Upper lobe of left lung (tissue), 4 donors: ENCODE data around the gene CCNF.

ENCODE experiments used
- EP300 ChIP-seq, 4 donors: sonication (generic); formaldehyde crosslinking; IDR thresholded peaks; one replicate each; pipeline ENCODE4 v1.5.1; 2017; ENCODE audit warnings: antibody characterized with exemption in 4 of 4, control low read depth in 2 of 4
- POLR2A ChIP-seq, 4 donors: fragments of 450-650 bp; IDR thresholded peaks; one replicate each; pipeline ENCODE4 v1.5.1; 2016 to 2017; ENCODE audit warnings: antibody characterized with exemption in 4 of 4, mild to moderate bottlenecking in 2 of 4
- POLR2AphosphoS5 ChIP-seq, 2 donors: sonication (generic); formaldehyde crosslinking; IDR thresholded peaks; one replicate each; pipeline ENCODE4 v1.5.1; 2017; ENCODE audit warnings: antibody characterized with exemption in 2 of 2
- TF ChIP-seq, protein P1 (sequence below), 6 experiments: fragments of 450-650 bp in 4 of 6; fragments of 200-600 bp in 2 of 6; sonication (generic) in 2 of 6; IDR thresholded peaks; one replicate each; pipeline ENCODE4 v1.5.1; 2016 to 2019; ENCODE audit warnings: antibody characterized with exemption in 6 of 6

- TF ChIP-seq POLR2A (IDR thresholded peaks at IDR 0.05) (no peak), POLR2AphosphoS5 (IDR thresholded peaks at IDR 0.05) (no peak), EP300 (IDR thresholded peaks at IDR 0.05) (no peak)
- TF ChIP-seq, protein P1, sequence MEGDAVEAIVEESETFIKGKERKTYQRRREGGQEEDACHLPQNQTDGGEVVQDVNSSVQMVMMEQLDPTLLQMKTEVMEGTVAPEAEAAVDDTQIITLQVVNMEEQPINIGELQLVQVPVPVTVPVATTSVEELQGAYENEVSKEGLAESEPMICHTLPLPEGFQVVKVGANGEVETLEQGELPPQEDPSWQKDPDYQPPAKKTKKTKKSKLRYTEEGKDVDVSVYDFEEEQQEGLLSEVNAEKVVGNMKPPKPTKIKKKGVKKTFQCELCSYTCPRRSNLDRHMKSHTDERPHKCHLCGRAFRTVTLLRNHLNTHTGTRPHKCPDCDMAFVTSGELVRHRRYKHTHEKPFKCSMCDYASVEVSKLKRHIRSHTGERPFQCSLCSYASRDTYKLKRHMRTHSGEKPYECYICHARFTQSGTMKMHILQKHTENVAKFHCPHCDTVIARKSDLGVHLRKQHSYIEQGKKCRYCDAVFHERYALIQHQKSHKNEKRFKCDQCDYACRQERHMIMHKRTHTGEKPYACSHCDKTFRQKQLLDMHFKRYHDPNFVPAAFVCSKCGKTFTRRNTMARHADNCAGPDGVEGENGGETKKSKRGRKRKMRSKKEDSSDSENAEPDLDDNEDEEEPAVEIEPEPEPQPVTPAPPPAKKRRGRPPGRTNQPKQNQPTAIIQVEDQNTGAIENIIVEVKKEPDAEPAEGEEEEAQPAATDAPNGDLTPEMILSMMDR (IDR thresholded peaks at IDR 0.05), result no peak
Observed at GRCh38 chr16:2472885-2473445, 43.7 kb downstream of the CCNF start.
